NAMALWA (cell line): ENCODE measurements around the gene ARMS2.

Source experiments
- DNase-seq: peaks from one replicate; pipeline ENCODE4 v3.0.0-alpha.2; 2015; ENCODE audit warnings: low spot score

ARMS2 gene

GRCh38 chr10:122494833-122495232 lies 40.4 kb downstream of the ARMS2 start:
- no peak for DNase-seq

GRCh38 chr10:122495406-122496340 lies 41.2 kb downstream of the ARMS2 start:
- no peak for DNase-seq

GRCh38 chr10:122497241-122497640 lies 42.8 kb downstream of the ARMS2 start:
- DNase-seq: no peak

- DNase-seq: no peak
Measured at GRCh38 chr10:122498521-122498920, 44.1 kb downstream of the ARMS2 start.

- no peak for DNase-seq
Measured at GRCh38 chr10:122499012-122499411, 44.6 kb downstream of the ARMS2 start.

- DNase-seq: no peak
Measured at GRCh38 chr10:122499491-122499941, 45.1 kb downstream of the ARMS2 start.

- DNase-seq: no peak
Measured at GRCh38 chr10:122500194-122500593, 45.7 kb downstream of the ARMS2 start.

- no peak for DNase-seq
Measured at GRCh38 chr10:122500726-122501125, 46.3 kb downstream of the ARMS2 start.

- no peak for DNase-seq
Measured at GRCh38 chr10:122503012-122503411, 48.6 kb downstream of the ARMS2 start.

- no peak for DNase-seq
Measured at GRCh38 chr10:122503886-122504609, 49.6 kb downstream of the ARMS2 start.

GRCh38 chr10:122504610-122504950 lies 50.1 kb downstream of the ARMS2 start:
- DNase-seq: no peak

- no peak for DNase-seq
Measured at GRCh38 chr10:122505011-122505410, 50.6 kb downstream of the ARMS2 start.

GRCh38 chr10:122505885-122506645 lies 51.6 kb downstream of the ARMS2 start:
- DNase-seq: no peak
